ENCODE results near the gene LRIG1.

The LRIG1 gene

GRCh38 chr3:66376568-66376967 lies 124.3 kb downstream of the LRIG1 start (continued):
- TF ChIP-seq TRIM28 (IDR thresholded peaks at IDR 0.05; ENCODE audit: borderline replicate concordance, low read length) (no peak), ZNF837 (tag by site-specific recombination; IDR thresholded peaks at IDR 0.05) (no peak)

- ChIA-PET POLR2A (no interaction called here), CTCF (interaction anchor here (0.6 to 1.4 kb wide), 7 partner anchors 15 to 751 kb away, joined by 3 to 5 read pairs (median 3); no protein-coding TSS in a partner anchor)
- TF ChIP-seq ZNF654 (tag by site-specific recombination; IDR thresholded peaks at IDR 0.05; ENCODE audit: low read depth), result peak; percentile 63
- TF ChIP-seq, protein P1, sequence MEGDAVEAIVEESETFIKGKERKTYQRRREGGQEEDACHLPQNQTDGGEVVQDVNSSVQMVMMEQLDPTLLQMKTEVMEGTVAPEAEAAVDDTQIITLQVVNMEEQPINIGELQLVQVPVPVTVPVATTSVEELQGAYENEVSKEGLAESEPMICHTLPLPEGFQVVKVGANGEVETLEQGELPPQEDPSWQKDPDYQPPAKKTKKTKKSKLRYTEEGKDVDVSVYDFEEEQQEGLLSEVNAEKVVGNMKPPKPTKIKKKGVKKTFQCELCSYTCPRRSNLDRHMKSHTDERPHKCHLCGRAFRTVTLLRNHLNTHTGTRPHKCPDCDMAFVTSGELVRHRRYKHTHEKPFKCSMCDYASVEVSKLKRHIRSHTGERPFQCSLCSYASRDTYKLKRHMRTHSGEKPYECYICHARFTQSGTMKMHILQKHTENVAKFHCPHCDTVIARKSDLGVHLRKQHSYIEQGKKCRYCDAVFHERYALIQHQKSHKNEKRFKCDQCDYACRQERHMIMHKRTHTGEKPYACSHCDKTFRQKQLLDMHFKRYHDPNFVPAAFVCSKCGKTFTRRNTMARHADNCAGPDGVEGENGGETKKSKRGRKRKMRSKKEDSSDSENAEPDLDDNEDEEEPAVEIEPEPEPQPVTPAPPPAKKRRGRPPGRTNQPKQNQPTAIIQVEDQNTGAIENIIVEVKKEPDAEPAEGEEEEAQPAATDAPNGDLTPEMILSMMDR (tag by site-specific recombination; IDR thresholded peaks at IDR 0.05), result peak; percentile 65
- TF ChIP-seq ZNF549 (tag by site-specific recombination; IDR thresholded peaks at IDR 0.05), result no peak
- no peaks in the 10 kb centered on the region for H3K9me3 ChIP-seq (ENCODE audit: control insufficient read depth, insufficient read depth, low read depth, low read length)
- H3K4me1 ChIP-seq (ENCODE audit: control insufficient read depth, insufficient read depth, low read length), result no peaks in the 10 kb centered on the region
- H3K27ac ChIP-seq (ENCODE audit: extremely low read depth, low read depth, low read length), result no peak overlapping the region
- peaks cover 0 to 24% of the 10 kb centered on the region in 2 experiments; a peak in 1 of 3 replicates for H3K36me3 ChIP-seq (ENCODE audit: control insufficient read depth in 2 of 2, insufficient read depth in 1 of 2, low read length in 2 of 2)
- no peak overlapping the region for H3K4me3 ChIP-seq (ENCODE audit: low read depth, low read length)
These were observed 128.0 kb downstream of the LRIG1 start for GRCh38 chr3:66372681-66373350.

- H3K4me3 ChIP-seq (ENCODE audit: low read depth, low read length), result no peak overlapping the region
- no peaks in the 10 kb centered on the region for H3K4me1 ChIP-seq (ENCODE audit: control insufficient read depth, insufficient read depth, low read length)
- H3K9me3 ChIP-seq (ENCODE audit: control insufficient read depth, insufficient read depth, low read depth, low read length), result no peaks in the 10 kb centered on the region
- ChIA-PET CTCF (interaction anchor here (0.6 kb wide), 1 partner anchor 16 kb away, joined by 3 read pairs; no protein-coding TSS in a partner anchor), POLR2A (no interaction called here)
- H3K27ac ChIP-seq (ENCODE audit: extremely low read depth, low read depth, low read length), result no peak overlapping the region
- peaks cover 0 to 14% of the 10 kb centered on the region in 2 experiments; a peak in 1 of 3 replicates for H3K36me3 ChIP-seq (ENCODE audit: control insufficient read depth in 2 of 2, insufficient read depth in 1 of 2, low read length in 2 of 2)
- TF ChIP-seq, protein P2, sequence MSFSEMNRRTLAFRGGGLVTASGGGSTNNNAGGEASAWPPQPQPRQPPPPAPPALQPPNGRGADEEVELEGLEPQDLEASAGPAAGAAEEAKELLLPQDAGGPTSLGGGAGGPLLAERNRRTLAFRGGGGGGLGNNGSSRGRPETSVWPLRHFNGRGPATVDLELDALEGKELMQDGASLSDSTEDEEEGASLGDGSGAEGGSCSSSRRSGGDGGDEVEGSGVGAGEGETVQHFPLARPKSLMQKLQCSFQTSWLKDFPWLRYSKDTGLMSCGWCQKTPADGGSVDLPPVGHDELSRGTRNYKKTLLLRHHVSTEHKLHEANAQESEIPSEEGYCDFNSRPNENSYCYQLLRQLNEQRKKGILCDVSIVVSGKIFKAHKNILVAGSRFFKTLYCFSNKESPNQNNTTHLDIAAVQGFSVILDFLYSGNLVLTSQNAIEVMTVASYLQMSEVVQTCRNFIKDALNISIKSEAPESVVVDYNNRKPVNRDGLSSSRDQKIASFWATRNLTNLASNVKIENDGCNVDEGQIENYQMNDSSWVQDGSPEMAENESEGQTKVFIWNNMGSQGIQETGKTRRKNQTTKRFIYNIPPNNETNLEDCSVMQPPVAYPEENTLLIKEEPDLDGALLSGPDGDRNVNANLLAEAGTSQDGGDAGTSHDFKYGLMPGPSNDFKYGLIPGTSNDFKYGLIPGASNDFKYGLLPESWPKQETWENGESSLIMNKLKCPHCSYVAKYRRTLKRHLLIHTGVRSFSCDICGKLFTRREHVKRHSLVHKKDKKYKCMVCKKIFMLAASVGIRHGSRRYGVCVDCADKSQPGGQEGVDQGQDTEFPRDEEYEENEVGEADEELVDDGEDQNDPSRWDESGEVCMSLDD (tag by site-specific recombination; IDR thresholded peaks at IDR 0.05), result no peak
- TF ChIP-seq ZNF785 (tag by site-specific recombination; IDR thresholded peaks at IDR 0.05) (no peak), ZNF777 (tag by site-specific recombination; IDR thresholded peaks at IDR 0.05; ENCODE audit: borderline replicate concordance) (no peak), ZNF324 (tag by site-specific recombination; IDR thresholded peaks at IDR 0.05) (no peak), GLI4 (tag by site-specific recombination; IDR thresholded peaks at IDR 0.05) (no peak), ZIC2 (tag by site-specific recombination; IDR thresholded peaks at IDR 0.05) (no peak), ZNF513 (tag by site-specific recombination; IDR thresholded peaks at IDR 0.05) (no peak), ZNF629 (tag by site-specific recombination; IDR thresholded peaks at IDR 0.05) (no peak), ZNF747 (tag by site-specific recombination; IDR thresholded peaks at IDR 0.05) (no peak), ZNF580 (tag by site-specific recombination; IDR thresholded peaks at IDR 0.05) (no peak), SP3 (tag by site-specific recombination; IDR thresholded peaks at IDR 0.05) (no peak), ZNF623 (tag by site-specific recombination; IDR thresholded peaks at IDR 0.05) (no peak), ZNF10 (tag by site-specific recombination; IDR thresholded peaks at IDR 0.05) (no peak), ZNF174 (tag by site-specific recombination; IDR thresholded peaks at IDR 0.05) (no peak), ZNF24 (tag by site-specific recombination; IDR thresholded peaks at IDR 0.05) (no peak)
- TF ChIP-seq, protein P3, sequence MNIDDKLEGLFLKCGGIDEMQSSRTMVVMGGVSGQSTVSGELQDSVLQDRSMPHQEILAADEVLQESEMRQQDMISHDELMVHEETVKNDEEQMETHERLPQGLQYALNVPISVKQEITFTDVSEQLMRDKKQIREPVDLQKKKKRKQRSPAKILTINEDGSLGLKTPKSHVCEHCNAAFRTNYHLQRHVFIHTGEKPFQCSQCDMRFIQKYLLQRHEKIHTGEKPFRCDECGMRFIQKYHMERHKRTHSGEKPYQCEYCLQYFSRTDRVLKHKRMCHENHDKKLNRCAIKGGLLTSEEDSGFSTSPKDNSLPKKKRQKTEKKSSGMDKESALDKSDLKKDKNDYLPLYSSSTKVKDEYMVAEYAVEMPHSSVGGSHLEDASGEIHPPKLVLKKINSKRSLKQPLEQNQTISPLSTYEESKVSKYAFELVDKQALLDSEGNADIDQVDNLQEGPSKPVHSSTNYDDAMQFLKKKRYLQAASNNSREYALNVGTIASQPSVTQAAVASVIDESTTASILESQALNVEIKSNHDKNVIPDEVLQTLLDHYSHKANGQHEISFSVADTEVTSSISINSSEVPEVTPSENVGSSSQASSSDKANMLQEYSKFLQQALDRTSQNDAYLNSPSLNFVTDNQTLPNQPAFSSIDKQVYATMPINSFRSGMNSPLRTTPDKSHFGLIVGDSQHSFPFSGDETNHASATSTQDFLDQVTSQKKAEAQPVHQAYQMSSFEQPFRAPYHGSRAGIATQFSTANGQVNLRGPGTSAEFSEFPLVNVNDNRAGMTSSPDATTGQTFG (tag by site-specific recombination; IDR thresholded peaks at IDR 0.05; ENCODE audit: borderline replicate concordance), result no peak
- TF ChIP-seq, protein P4, sequence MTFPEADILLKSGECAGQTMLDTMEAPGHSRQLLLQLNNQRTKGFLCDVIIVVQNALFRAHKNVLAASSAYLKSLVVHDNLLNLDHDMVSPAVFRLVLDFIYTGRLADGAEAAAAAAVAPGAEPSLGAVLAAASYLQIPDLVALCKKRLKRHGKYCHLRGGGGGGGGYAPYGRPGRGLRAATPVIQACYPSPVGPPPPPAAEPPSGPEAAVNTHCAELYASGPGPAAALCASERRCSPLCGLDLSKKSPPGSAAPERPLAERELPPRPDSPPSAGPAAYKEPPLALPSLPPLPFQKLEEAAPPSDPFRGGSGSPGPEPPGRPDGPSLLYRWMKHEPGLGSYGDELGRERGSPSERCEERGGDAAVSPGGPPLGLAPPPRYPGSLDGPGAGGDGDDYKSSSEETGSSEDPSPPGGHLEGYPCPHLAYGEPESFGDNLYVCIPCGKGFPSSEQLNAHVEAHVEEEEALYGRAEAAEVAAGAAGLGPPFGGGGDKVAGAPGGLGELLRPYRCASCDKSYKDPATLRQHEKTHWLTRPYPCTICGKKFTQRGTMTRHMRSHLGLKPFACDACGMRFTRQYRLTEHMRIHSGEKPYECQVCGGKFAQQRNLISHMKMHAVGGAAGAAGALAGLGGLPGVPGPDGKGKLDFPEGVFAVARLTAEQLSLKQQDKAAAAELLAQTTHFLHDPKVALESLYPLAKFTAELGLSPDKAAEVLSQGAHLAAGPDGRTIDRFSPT (tag by site-specific recombination; IDR thresholded peaks at IDR 0.05), result no peak
These were observed 129.4 kb downstream of the LRIG1 start for GRCh38 chr3:66371432-66371831.
